ENCODE results near the gene GIMAP5. TPM values are rescaled to one million over a fixed set of nuclear protein-coding genes. Genes with fewer than 3 reads are reported as not detected.

Gene GIMAP5
- total and polyA plus RNA-seq, 10 of the 15 experiments (the other 5 are each of a cell fraction or from before 2014, with no cell fraction given): 3.7 to 9.1 (median 6.7) TPM

DNA sequence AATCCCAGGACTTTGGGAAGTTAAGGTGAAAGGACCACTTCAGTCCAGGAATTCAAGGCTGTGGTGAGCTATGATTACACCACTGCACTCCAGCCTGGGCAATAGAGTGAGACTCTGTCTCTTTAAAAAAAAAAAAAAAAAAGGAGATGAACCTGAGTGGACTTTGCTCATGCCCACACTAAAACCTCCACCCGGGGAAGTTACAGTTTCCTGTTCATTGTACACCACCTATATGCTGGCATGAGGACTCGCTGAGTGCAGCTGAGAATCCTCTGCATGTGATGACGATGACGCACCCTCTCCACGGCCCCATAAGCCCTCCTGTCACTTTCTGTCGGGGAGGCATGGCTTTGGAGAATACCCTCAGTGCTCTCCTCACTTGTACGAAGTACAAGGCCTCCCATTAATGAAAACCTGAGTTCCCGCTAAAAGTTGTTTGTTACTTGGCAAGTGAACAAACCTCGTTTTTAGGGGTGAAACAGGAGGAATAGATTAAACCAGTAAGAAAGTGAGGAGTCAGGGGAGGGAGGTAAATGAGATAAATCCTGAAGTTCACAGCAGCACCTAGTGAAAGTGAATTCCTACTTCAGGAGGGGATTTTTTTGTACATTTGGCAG lies 47.0 kb downstream of the GIMAP5 start (continued):
- TF ChIP-seq, protein P1, sequence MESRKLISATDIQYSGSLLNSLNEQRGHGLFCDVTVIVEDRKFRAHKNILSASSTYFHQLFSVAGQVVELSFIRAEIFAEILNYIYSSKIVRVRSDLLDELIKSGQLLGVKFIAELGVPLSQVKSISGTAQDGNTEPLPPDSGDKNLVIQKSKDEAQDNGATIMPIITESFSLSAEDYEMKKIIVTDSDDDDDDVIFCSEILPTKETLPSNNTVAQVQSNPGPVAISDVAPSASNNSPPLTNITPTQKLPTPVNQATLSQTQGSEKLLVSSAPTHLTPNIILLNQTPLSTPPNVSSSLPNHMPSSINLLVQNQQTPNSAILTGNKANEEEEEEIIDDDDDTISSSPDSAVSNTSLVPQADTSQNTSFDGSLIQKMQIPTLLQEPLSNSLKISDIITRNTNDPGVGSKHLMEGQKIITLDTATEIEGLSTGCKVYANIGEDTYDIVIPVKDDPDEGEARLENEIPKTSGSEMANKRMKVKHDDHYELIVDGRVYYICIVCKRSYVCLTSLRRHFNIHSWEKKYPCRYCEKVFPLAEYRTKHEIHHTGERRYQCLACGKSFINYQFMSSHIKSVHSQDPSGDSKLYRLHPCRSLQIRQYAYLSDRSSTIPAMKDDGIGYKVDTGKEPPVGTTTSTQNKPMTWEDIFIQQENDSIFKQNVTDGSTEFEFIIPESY (IDR thresholded peaks at IDR 0.05): peak; percentile 62; the same call in 1 of the 2 replicates
- TF ChIP-seq, protein P2, sequence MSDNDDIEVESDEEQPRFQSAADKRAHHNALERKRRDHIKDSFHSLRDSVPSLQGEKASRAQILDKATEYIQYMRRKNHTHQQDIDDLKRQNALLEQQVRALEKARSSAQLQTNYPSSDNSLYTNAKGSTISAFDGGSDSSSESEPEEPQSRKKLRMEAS (IDR thresholded peaks at IDR 0.05; ENCODE audit: low read depth, low read length): no peak
- TF ChIP-seq TCF12 (IDR thresholded peaks at IDR 0.05; ENCODE audit: low read depth, low read length): no peak
- TF ChIP-seq POLR2AphosphoS2 (IDR thresholded peaks at IDR 0.05; ENCODE audit: low read depth, low read length): no peak
- TF ChIP-seq RUNX3 (IDR thresholded peaks at IDR 0.05; ENCODE audit: low read length): no peak
- no peak for TF ChIP-seq FOXM1 (IDR thresholded peaks at IDR 0.05; ENCODE audit: low read depth, low read length)
- TF ChIP-seq, protein P3, sequence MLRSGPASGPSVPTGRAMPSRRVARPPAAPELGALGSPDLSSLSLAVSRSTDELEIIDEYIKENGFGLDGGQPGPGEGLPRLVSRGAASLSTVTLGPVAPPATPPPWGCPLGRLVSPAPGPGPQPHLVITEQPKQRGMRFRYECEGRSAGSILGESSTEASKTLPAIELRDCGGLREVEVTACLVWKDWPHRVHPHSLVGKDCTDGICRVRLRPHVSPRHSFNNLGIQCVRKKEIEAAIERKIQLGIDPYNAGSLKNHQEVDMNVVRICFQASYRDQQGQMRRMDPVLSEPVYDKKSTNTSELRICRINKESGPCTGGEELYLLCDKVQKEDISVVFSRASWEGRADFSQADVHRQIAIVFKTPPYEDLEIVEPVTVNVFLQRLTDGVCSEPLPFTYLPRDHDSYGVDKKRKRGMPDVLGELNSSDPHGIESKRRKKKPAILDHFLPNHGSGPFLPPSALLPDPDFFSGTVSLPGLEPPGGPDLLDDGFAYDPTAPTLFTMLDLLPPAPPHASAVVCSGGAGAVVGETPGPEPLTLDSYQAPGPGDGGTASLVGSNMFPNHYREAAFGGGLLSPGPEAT (IDR thresholded peaks at IDR 0.05; ENCODE audit: low read depth): peak; percentile 29; the same call in 1 of the 2 replicates
- TF ChIP-seq CEBPB (IDR thresholded peaks at IDR 0.05; ENCODE audit: borderline replicate concordance in 1 of 2, low read depth in 2 of 2, low read length in 2 of 2): no peak
- TF ChIP-seq SMARCA5 (IDR thresholded peaks at IDR 0.05): no peak
- TF ChIP-seq, protein P4, sequence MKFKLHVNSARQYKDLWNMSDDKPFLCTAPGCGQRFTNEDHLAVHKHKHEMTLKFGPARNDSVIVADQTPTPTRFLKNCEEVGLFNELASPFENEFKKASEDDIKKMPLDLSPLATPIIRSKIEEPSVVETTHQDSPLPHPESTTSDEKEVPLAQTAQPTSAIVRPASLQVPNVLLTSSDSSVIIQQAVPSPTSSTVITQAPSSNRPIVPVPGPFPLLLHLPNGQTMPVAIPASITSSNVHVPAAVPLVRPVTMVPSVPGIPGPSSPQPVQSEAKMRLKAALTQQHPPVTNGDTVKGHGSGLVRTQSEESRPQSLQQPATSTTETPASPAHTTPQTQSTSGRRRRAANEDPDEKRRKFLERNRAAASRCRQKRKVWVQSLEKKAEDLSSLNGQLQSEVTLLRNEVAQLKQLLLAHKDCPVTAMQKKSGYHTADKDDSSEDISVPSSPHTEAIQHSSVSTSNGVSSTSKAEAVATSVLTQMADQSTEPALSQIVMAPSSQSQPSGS (IDR thresholded peaks at IDR 0.05; ENCODE audit: low read length): no peak
- TF ChIP-seq HDGF (IDR thresholded peaks at IDR 0.05): no peak
- TF ChIP-seq NRF1 (conservative IDR thresholded peaks at IDR 0.05; ENCODE audit: low read depth, low read length): no peak
- TF ChIP-seq SUPT20H (IDR thresholded peaks at IDR 0.05; ENCODE audit: borderline replicate concordance, control insufficient read depth, low read depth, low read length): no peak
- TF ChIP-seq NFYB (IDR thresholded peaks at IDR 0.05; ENCODE audit: insufficient read depth, low read depth, low read length): no peak
- TF ChIP-seq, protein P5, sequence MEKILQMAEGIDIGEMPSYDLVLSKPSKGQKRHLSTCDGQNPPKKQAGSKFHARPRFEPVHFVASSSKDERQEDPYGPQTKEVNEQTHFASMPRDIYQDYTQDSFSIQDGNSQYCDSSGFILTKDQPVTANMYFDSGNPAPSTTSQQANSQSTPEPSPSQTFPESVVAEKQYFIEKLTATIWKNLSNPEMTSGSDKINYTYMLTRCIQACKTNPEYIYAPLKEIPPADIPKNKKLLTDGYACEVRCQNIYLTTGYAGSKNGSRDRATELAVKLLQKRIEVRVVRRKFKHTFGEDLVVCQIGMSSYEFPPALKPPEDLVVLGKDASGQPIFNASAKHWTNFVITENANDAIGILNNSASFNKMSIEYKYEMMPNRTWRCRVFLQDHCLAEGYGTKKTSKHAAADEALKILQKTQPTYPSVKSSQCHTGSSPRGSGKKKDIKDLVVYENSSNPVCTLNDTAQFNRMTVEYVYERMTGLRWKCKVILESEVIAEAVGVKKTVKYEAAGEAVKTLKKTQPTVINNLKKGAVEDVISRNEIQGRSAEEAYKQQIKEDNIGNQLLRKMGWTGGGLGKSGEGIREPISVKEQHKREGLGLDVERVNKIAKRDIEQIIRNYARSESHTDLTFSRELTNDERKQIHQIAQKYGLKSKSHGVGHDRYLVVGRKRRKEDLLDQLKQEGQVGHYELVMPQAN (conservative IDR thresholded peaks at IDR 0.05): no peak
- no peak; the same call in 1 of the 2 replicates for TF ChIP-seq NR2C1 (IDR thresholded peaks at IDR 0.05)
- TF ChIP-seq, protein P6, sequence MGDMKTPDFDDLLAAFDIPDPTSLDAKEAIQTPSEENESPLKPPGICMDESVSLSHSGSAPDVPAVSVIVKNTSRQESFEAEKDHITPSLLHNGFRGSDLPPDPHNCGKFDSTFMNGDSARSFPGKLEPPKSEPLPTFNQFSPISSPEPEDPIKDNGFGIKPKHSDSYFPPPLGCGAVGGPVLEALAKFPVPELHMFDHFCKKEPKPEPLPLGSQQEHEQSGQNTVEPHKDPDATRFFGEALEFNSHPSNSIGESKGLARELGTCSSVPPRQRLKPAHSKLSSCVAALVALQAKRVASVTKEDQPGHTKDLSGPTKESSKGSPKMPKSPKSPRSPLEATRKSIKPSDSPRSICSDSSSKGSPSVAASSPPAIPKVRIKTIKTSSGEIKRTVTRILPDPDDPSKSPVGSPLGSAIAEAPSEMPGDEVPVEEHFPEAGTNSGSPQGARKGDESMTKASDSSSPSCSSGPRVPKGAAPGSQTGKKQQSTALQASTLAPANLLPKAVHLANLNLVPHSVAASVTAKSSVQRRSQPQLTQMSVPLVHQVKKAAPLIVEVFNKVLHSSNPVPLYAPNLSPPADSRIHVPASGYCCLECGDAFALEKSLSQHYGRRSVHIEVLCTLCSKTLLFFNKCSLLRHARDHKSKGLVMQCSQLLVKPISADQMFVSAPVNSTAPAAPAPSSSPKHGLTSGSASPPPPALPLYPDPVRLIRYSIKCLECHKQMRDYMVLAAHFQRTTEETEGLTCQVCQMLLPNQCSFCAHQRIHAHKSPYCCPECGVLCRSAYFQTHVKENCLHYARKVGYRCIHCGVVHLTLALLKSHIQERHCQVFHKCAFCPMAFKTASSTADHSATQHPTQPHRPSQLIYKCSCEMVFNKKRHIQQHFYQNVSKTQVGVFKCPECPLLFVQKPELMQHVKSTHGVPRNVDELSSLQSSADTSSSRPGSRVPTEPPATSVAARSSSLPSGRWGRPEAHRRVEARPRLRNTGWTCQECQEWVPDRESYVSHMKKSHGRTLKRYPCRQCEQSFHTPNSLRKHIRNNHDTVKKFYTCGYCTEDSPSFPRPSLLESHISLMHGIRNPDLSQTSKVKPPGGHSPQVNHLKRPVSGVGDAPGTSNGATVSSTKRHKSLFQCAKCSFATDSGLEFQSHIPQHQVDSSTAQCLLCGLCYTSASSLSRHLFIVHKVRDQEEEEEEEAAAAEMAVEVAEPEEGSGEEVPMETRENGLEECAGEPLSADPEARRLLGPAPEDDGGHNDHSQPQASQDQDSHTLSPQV (IDR thresholded peaks at IDR 0.05): peak; percentile 70; the same call in 1 of the 2 replicates
